HFF-Myc (cell line): ENCODE results near the gene EIF2AK2.

ENCODE experiments used
- DNase-seq: peaks from one replicate; pipeline ENCODE4 v3.0.0-alpha.2; 2011; ENCODE audit warnings: low read depth; ENCODE audit errors: extremely low read depth
- H3K4me3 ChIP-seq: replicated peaks from 2 replicates; pipeline ENCODE4 v1.5.1; 2011; ENCODE audit warnings: low read depth, mild to moderate bottlenecking, control low read depth, low read length
- CTCF ChIP-seq: IDR thresholded peaks from 2 replicates; pipeline ENCODE4 v1.5.1; 2012; ENCODE audit warnings: mild to moderate bottlenecking, low read depth, low read length, control low read depth; ENCODE audit errors: missing control alignments

The EIF2AK2 gene

GRCh38 chr2:37188570-37188969 is 31.8 kb upstream of the EIF2AK2 start, which contains the start of gene SULT6B1:
SULT6B1 (minus strand) TSS chr2:37188670; CDS start chr2:37188640, 30 bp downstream.
- TF ChIP-seq CTCF: no peak
- no peak within 1 kb of the TSS for H3K4me3 ChIP-seq
- no peak for DNase-seq

- DNase-seq: no peak
- H3K4me3 ChIP-seq: no peak overlapping the region
- TF ChIP-seq CTCF: no peak
Measured at GRCh38 chr2:37181726-37182684, 25.2 kb upstream of the EIF2AK2 start.

GRCh38 chr2:37180640-37181039 is 23.9 kb upstream of the EIF2AK2 start:
- DNase-seq: no peak
- TF ChIP-seq CTCF: no peak
- no peak overlapping the region for H3K4me3 ChIP-seq

GRCh38 chr2:37180006-37180639 is 23.3 kb upstream of the EIF2AK2 start:
- H3K4me3 ChIP-seq: no peak overlapping the region
- DNase-seq: no peak
- TF ChIP-seq CTCF: no peak

- no peak for TF ChIP-seq CTCF
- no peak for DNase-seq
- H3K4me3 ChIP-seq: no peak overlapping the region
Measured at GRCh38 chr2:37173741-37174140, 17.0 kb upstream of the EIF2AK2 start.

- TF ChIP-seq CTCF: no peak
- no peak overlapping the region for H3K4me3 ChIP-seq
- DNase-seq: no peak
Measured at GRCh38 chr2:37171624-37171950, 14.8 kb upstream of the EIF2AK2 start.
